Right renal cortex interstitium (tissue), 3 donors: ENCODE results near the gene PDE7B. TPM values are rescaled to one million over a fixed set of nuclear protein-coding genes. Genes with fewer than 3 reads are reported as not detected.

Experiments used
- DNase-seq, 3 donors: peaks; one replicate each; pipeline ENCODE4 v3.0.0-alpha.2; 2013; ENCODE audit warnings: low read depth in 3 of 3, low spot score in 2 of 3
- polyA plus RNA-seq, 3 donors: library from polyadenylated mRNA; unstranded; fragments of 120-200 nt; gene quantifications; one replicate each; pipeline ENCODE4 v1.2.1, GENCODE V29; 2013; ENCODE audit not compliant: insufficient read length in 3 of 3

Gene PDE7B
- polyA plus RNA-seq, 3 donors = 8.3 to 9.2 (median 8.7) TPM

- no peak for DNase-seq
These were observed 207.8 kb downstream of the PDE7B start for GRCh38 chr6:136059308-136059707.

- no peak for DNase-seq
These were observed 208.6 kb downstream of the PDE7B start for GRCh38 chr6:136060052-136060451.

GRCh38 chr6:136060759-136061158 is 209.3 kb downstream of the PDE7B start:
- no peak for DNase-seq

- DNase-seq = no peak
These were observed 210.2 kb downstream of the PDE7B start for GRCh38 chr6:136061701-136062100.

GRCh38 chr6:136063096-136063495 is 211.6 kb downstream of the PDE7B start:
- DNase-seq = no peak

- no peak for DNase-seq
These were observed 214.5 kb downstream of the PDE7B start for GRCh38 chr6:136066005-136066404.

GRCh38 chr6:136067731-136068341 is 216.3 kb downstream of the PDE7B start:
- no peak for DNase-seq

- DNase-seq = no peak
These were observed 217.6 kb downstream of the PDE7B start for GRCh38 chr6:136069119-136069518.

- no peak for DNase-seq
These were observed 219.3 kb downstream of the PDE7B start for GRCh38 chr6:136070815-136071214.

GRCh38 chr6:136072691-136073090 is 221.2 kb downstream of the PDE7B start:
- no peak for DNase-seq

- no peak for DNase-seq
These were observed 221.7 kb downstream of the PDE7B start for GRCh38 chr6:136073216-136073615.

- no peak for DNase-seq
These were observed 225.0 kb downstream of the PDE7B start for GRCh38 chr6:136076496-136076895.

- DNase-seq = no peak
These were observed 226.5 kb downstream of the PDE7B start for GRCh38 chr6:136077834-136078576.

GRCh38 chr6:136079701-136080565 is 228.4 kb downstream of the PDE7B start:
- no peak for DNase-seq

- DNase-seq = no peak
These were observed 232.0 kb downstream of the PDE7B start for GRCh38 chr6:136083540-136083939.

GRCh38 chr6:136084403-136084802 is 232.9 kb downstream of the PDE7B start:
- no peak for DNase-seq

GRCh38 chr6:136085370-136086115 is 234.0 kb downstream of the PDE7B start:
- no peak for DNase-seq

- DNase-seq = no peak
These were observed 235.2 kb downstream of the PDE7B start for GRCh38 chr6:136086686-136087085.

GRCh38 chr6:136087986-136088385 is 236.5 kb downstream of the PDE7B start:
- no peak for DNase-seq

- DNase-seq = no peak
These were observed 237.2 kb downstream of the PDE7B start for GRCh38 chr6:136088693-136089092.

- no peak for DNase-seq
These were observed 238.4 kb downstream of the PDE7B start for GRCh38 chr6:136089876-136090275.
